Measurements from ENCODE around the gene SIX3.

- TF ChIP-seq CTCF (IDR thresholded peaks at IDR 0.05; ENCODE audit: low read length) (no peak), EZH2 (IDR thresholded peaks at IDR 0.05; ENCODE audit: borderline replicate concordance, low read length) (no peak)
Observed at GRCh38 chr2:44970846-44971450, 29.4 kb downstream of the SIX3 start.

Data from OCI-LY1 (cell line).